ENCODE data around the gene DERL3.

GRCh38 chr22:23801238-23801821, 37.5 kb downstream of the DERL3 start:
- TF ChIP-seq CTCF (IDR thresholded peaks at IDR 0.05): no peak
- TF ChIP-seq POLR2A (IDR thresholded peaks at IDR 0.05): no peak
